GM13977 (cell line): ENCODE measurements around the gene KSR1.
"Not testable (repeated sequence)": the region's sequence is repeated elsewhere in the genome, so short reads cannot be mapped to it uniquely, and the experiment has no call there.

Source experiments
- DNase-seq: peaks from one replicate; pipeline ENCODE4 v3.0.0; 2012; ENCODE audit warnings: low spot score
- in situ Hi-C: fragments of 300-500 bp; cut with MboI; formaldehyde crosslinking; loops from one replicate; pipeline ENCODE4 v1.12.0; 2022; ENCODE audit warnings: low sequenced_read_pairs, low pct_unique_long_range_greater_than_20kb, mixed read lengths, inconsistent platforms; ENCODE audit not compliant: unreplicated experiment
- TF ChIP-seq, protein P1 (sequence below): IDR thresholded peaks from 2 replicates; pipeline ENCODE4 v1.5.1; 2012; ENCODE audit warnings: mild to moderate bottlenecking, control low read depth; ENCODE audit not compliant: insufficient read depth; ENCODE audit errors: extremely low read depth, missing control alignments

KSR1 gene

DNA sequence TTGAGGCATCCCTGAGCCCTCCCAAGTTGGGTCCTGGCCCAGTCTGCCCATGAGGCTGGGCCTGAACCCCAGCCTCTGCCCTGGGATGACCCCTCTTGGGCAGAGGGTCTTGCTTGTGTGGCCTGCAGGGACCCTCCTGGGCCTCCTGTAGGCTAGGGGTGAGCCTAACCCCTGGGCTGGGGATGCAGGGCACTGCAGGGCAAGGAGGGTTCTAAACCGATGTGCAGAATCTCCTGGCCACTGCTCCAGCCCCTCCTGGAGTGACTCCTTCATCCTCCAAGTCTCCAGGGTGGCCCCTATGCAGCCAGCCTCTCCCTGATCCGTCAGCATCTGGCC is 212.2 kb downstream of the KSR1 start:
- in situ Hi-C loops: no loop called here
- TF ChIP-seq, protein P1, sequence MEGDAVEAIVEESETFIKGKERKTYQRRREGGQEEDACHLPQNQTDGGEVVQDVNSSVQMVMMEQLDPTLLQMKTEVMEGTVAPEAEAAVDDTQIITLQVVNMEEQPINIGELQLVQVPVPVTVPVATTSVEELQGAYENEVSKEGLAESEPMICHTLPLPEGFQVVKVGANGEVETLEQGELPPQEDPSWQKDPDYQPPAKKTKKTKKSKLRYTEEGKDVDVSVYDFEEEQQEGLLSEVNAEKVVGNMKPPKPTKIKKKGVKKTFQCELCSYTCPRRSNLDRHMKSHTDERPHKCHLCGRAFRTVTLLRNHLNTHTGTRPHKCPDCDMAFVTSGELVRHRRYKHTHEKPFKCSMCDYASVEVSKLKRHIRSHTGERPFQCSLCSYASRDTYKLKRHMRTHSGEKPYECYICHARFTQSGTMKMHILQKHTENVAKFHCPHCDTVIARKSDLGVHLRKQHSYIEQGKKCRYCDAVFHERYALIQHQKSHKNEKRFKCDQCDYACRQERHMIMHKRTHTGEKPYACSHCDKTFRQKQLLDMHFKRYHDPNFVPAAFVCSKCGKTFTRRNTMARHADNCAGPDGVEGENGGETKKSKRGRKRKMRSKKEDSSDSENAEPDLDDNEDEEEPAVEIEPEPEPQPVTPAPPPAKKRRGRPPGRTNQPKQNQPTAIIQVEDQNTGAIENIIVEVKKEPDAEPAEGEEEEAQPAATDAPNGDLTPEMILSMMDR: no peak
- no peak for DNase-seq

DNA sequence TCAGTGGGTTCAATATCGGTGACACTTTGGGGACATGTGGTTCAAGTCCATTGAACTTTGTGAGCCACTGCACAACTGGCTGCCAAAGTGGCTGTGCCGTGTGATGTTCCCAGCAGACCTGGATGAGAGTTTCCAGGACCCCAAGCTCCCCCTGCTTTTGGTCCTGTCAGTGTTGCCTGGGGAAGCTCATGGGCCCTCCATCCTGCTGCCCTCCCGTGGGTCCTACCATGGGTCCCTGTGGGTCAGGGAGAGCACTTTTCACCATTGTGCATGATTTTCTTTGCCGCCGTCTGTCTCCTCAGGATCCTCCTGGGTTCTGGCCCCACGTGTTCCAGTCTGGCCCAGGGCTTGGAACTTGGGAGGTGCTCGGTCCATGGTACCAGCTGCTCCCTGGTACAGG is 212.9 kb downstream of the KSR1 start:
- TF ChIP-seq, protein P1: no peak
- no peak for DNase-seq
- in situ Hi-C loops: no loop called here

DNA sequence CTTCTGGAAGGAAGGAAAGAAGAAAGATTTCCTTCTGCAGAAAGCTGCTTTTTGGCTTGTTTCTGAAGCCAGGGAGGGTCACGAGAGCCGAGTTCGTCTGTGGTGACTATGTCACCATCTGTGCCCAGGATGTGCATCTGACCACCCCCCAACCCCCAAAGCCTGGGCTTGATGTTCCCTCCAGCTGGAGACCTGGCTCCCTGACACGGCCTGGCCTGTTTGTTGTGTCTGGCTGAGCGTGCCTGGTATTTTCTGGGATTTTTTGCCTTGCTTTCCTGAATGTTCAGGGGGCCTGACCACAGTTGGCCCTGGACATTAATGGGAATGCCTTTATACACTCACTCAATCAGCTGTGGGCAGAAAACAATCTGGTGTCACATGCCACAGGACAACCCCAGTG is 213.6 kb downstream of the KSR1 start:
- in situ Hi-C loops: no loop called here
- TF ChIP-seq, protein P1: no peak
- no peak for DNase-seq

DNA sequence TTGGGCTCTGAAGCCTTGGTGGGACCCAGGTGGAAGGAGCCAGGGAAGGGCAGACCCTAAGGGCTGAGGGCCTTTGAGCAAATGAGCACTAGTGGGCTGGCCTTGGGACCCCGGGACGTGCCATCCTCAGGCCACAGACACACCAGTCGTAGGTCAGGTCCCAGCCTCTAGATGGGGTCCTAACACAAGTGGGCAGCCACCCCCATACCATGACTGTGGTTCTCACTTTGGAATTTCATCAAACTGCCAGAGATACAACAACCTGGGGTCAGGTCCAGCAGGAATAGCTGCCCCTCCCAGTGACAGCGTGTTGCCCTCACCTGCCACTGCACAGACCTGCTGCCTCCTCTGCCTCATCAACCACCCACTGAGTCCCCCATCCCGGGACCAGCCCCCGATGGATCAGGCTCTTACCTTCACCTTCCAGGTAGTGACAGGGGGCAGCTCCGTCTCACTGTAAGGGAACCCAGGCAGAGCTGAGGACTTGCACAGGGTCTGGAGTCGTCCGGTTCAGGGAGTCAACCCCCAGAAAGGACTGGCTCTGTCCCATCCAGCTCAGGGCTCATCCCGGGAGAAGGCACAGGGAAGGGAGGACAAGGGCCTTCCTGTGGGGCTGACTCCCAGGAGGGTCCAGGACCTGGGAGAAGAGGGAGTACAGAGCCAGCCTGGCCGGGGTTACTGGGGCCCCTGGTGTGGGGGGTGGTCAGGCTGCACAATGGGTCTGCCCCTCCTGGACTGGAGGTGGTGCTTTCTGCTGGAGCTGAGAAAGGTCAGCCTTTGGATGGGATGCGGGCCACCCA is 214.7 kb downstream of the KSR1 start:
- no peak for DNase-seq
- TF ChIP-seq, protein P1: no peak
- in situ Hi-C loops: no loop called here

DNA sequence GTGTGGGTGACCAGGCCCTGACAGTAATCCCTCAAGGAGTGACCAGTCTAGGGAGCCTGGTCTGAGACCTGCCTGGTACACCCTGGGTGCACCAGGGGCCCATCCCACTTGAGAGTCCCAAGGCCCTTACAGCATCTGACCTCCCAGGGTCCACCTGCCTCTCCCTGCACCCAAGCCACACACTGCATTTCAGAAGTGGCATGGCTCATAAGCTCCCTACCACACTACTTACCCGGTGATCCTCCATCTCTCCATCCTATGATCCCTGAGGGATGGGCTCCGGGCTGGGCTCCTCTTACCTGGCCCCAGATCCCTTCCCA is 215.3 kb downstream of the KSR1 start:
- TF ChIP-seq, protein P1: no peak
- in situ Hi-C loops: no loop called here
- DNase-seq: no peak

DNA sequence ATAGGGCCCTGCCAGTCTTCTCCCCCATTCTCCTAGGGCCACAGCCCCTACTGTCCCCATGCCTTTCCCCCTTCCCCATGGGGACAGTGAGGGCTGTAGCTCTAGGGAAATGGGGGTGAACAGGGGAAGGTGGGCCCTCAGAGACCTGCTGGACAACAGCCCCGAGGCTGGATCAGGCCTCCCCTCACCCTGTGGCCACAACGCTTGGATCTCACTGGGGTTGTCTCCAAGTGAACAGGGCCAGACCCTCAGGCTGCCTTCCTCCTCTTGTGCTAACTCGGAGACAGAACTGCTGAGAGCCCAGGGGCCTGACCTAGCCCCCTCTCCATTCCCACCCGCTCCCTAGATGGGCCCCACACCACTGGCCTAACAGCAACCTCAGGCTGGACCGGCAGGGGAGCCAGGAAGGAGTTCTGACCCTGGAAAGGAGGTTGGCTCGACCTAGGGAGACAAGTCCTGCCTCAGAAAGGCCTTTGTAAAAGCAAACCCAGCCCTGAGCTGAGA is 215.8 kb downstream of the KSR1 start:
- DNase-seq, in situ Hi-C loops: not testable (repeated sequence)

DNA sequence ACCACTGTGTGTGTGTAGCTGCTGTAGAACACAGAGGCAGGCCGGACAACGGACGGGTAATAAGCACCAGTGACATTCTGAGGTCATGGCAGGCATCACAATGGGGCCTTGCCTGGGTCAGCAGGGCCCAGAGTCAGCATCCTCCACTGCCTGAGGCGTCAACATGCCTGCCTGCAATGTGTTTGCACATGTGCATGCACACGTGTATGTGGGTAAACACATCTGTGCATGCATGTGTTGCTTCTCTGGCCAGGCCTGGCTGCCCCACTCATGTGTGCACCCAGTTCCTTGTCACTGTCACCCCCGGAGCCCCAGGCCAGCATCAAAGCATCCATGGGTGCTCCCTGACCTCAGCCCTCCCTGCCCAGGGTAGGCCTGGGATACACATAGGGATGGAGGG is 218.1 kb downstream of the KSR1 start:
- in situ Hi-C loops: no loop called here
- DNase-seq: no peak
- TF ChIP-seq, protein P1: no peak
